GM06990 (cell line): ENCODE data around the gene AGAP1.

Source experiments
- DNase-seq: peaks from one replicate; pipeline ENCODE4 v3.0.0-alpha.2; 2011; ENCODE audit not compliant: insufficient read length; ENCODE audit errors: extremely low read depth
- H3K27me3 ChIP-seq: replicated peaks from 2 replicates; pipeline ENCODE4 v1.6.0; 2011; ENCODE audit warnings: low read length; ENCODE audit not compliant: control insufficient read depth, insufficient read depth
- H3K36me3 ChIP-seq: 2 replicates; pipeline ENCODE4 v1.5.1; 2011; ENCODE audit warnings: low read length; ENCODE audit not compliant: control insufficient read depth, insufficient read depth
- H3K4me3 ChIP-seq: replicated peaks from 2 replicates; pipeline ENCODE4 v1.5.1; 2011; ENCODE audit warnings: low read depth, mild to moderate bottlenecking, control low read depth, low read length
- TF ChIP-seq, protein P1 (sequence below): IDR thresholded peaks from 2 replicates; pipeline ENCODE4 v1.5.1; 2011; ENCODE audit warnings: low read length, control low read depth, mild to moderate bottlenecking, inconsistent platforms; ENCODE audit not compliant: insufficient read depth, poor library complexity, severe bottlenecking

Gene AGAP1

GRCh38 chr2:235570966-235571692, 77.3 kb downstream of the AGAP1 start:
- Histone ChIP-seq H3K36me3 (no peaks in the 10 kb centered on the region), H3K4me3 (no peak overlapping the region), H3K27me3 (no peaks in the 10 kb centered on the region)
- TF ChIP-seq, protein P1, sequence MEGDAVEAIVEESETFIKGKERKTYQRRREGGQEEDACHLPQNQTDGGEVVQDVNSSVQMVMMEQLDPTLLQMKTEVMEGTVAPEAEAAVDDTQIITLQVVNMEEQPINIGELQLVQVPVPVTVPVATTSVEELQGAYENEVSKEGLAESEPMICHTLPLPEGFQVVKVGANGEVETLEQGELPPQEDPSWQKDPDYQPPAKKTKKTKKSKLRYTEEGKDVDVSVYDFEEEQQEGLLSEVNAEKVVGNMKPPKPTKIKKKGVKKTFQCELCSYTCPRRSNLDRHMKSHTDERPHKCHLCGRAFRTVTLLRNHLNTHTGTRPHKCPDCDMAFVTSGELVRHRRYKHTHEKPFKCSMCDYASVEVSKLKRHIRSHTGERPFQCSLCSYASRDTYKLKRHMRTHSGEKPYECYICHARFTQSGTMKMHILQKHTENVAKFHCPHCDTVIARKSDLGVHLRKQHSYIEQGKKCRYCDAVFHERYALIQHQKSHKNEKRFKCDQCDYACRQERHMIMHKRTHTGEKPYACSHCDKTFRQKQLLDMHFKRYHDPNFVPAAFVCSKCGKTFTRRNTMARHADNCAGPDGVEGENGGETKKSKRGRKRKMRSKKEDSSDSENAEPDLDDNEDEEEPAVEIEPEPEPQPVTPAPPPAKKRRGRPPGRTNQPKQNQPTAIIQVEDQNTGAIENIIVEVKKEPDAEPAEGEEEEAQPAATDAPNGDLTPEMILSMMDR: no peak
- DNase-seq: no peak

- no peaks in the 10 kb centered on the region for H3K36me3 ChIP-seq
- no peak for DNase-seq
Measured at GRCh38 chr2:235572592-235572991, 78.7 kb downstream of the AGAP1 start.

GRCh38 chr2:235573331-235574221, 79.7 kb downstream of the AGAP1 start:
- H3K4me3 ChIP-seq: no peak overlapping the region
- no peak for DNase-seq
- no peaks in the 10 kb centered on the region for H3K36me3 ChIP-seq
- TF ChIP-seq, protein P1: no peak
- no peaks in the 10 kb centered on the region for H3K27me3 ChIP-seq

More at GRCh38 chr2:235572592-235572991, 78.7 kb downstream of the AGAP1 start:
- TF ChIP-seq, protein P1: no peak
- Histone ChIP-seq H3K4me3 (no peak overlapping the region), H3K27me3 (no peaks in the 10 kb centered on the region)

DNA sequence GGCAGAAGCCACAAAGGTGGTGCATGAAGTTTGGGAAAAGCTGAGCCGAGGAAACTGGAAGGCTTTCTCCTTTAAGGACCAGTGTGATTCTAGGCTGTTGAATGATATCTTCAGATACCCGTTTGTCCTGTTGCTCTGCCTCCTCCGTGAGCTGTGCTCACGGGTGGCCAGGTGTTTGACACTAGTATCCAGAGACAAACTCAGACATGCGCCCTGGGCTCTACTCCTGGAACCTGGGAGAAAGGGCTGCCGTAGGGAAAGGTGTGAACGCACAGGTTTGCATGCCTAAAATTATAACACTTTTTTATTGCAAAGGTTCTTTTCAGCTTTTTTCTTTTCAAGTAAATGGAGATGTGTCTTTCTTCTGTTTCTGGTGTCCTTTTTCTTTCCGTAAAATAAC, 81.6 kb downstream of the AGAP1 start:
- H3K27me3 ChIP-seq: no peaks in the 10 kb centered on the region
- no peak overlapping the region for H3K4me3 ChIP-seq
- no peaks in the 10 kb centered on the region for H3K36me3 ChIP-seq
- TF ChIP-seq, protein P1: no peak
- DNase-seq: no peak

- H3K27me3 ChIP-seq: no peaks in the 10 kb centered on the region
- no peaks in the 10 kb centered on the region for H3K36me3 ChIP-seq
- no peak for DNase-seq
- no peak overlapping the region for H3K4me3 ChIP-seq
- TF ChIP-seq, protein P1: no peak
Measured at GRCh38 chr2:235575904-235576303, 82.1 kb downstream of the AGAP1 start.
